Stimulated activated CD4-positive, alpha-beta T cell treated with anti-CD3 and anti-CD28 coated beads, Interleukin-15, amount 100 ng/mL, for 48 hours (primary cell): ENCODE results near the gene KRTAP10-2.

Experiments used
- DNase-seq, 2 donors: peaks; one replicate each; pipeline ENCODE4 v3.0.0-alpha.2; 2020; ENCODE audit warnings: low read depth in 2 of 2

The KRTAP10-2 gene

DNA sequence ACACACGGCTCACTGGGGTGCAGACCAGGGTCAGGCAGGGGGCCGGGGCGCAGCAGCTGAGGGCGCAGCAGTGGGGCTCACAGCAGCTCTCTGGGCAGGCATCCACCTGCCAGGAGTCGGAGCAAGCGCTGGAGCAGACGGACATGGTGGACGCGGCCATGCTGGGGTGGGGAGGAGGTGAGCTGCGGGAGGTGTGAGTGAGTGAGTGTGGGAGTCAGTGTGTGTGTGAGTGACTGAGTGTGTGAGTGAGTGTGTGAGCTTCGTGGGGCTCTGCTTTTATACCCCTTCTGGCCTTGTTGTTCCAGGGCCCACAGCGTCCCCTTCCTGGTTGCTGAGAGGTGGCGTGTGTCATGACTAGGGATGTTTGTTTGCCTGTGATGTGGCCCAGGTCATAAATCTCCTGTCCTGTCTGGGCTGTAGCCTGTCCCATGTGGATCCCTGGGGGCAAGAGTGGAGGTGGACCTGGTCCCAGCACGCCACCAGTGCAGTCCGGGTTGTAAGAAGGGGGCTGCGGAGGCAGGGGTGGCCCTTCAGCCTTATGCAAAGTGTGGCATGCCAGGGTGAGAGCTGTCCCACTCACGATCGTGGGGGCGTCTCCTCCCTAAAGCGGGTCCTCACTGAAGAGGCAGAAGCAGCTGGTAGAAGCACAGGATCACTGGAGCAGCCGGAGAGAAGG, 11.2 kb downstream of the KRTAP10-2 start, which contains the start of gene KRTAP10-1:
TSS of gene KRTAP10-1 (minus strand) at position 205 of the 676 bp plus-strand sequence. CDS start at position 160, 45 bp downstream.
- no peak for DNase-seq

DNA sequence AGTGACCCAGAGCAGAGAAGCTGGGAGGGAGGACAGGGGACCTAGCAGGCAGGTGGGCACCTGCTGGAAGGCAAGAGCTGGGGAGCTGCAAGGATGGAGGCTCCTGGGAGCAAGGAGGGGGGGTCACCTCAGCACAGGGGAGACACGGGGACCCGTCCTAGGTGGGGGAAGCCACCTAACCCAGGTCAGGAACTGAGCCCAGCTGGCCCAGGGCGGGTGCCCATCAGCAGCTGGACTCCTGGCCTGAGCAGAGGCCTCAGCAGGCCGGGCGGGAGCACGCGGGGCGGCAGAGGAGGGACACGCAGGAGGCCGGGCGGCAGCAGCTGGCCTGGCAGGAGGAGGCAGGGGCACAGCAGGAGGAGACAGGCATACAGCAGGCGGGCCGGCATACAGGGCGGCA, 12.3 kb downstream of the KRTAP10-2 start:
- no peak for DNase-seq

DNA sequence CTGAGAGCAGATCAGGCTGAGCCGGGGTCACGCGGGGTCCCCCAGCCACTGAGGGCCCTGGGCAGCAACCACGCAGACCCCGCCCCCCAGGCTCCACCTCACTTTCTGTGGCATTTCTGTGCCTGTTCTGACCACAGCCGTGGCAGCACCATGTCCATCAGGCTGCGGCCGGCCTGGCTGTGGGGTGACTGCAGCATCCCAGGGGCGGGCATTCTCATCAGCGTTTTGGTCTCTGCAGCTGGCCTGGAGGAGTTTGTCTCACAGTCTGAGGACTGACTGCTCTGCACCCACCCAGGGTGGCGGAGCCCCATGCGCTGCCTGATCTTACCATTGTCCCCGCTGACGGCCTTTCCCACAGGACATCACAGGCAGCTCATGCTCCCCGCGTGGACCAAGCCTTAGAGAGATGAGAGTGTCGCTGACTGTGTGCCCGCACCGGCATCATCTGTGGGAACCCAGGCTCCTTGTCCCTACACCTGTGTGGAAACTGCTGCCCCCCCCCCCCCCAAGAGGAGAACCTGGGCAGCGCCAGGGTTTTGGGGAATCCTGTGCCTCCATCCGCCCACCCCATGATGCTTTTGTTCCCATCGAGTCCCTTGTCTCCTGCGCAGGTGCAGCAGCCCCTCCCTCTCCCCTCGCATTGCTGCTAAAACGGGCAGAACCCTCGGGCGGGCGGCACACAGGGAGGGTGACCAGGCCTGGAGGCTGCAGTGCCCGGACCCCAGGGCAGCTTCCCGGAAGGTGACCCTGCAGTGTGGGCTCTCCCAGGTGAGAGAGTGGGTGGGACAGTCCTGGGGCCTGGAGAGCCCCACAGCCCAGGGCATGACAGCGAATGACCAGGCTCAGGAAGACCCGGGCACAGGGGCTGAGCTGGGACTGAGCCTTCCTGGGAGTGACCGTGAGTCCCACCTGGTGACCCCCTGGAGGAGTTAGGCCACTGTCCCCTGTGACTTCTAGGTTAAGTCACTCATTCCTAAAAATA, 13.1 kb downstream of the KRTAP10-2 start:
- DNase-seq = no peak

DNA sequence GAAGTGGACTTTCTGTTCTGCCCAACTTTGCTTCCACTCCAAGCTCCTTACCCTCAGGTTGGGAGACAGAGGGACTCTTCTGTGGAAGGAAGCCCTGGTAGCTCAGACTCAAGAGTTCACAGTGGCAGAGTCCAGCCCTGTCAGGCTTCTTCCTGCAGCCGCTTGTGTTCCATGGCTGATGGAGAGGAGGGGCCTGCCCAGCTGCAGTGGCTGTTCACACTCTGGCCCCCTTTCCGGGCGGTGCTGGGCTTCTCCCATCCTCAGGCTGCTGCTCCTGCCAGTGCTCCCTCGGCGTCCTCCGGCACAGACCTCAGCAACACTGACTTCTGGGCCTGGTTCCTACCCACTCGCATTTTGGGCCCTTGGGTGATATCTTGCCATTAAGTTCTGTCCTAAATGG, 15.3 kb downstream of the KRTAP10-2 start:
- no peak for DNase-seq

DNA sequence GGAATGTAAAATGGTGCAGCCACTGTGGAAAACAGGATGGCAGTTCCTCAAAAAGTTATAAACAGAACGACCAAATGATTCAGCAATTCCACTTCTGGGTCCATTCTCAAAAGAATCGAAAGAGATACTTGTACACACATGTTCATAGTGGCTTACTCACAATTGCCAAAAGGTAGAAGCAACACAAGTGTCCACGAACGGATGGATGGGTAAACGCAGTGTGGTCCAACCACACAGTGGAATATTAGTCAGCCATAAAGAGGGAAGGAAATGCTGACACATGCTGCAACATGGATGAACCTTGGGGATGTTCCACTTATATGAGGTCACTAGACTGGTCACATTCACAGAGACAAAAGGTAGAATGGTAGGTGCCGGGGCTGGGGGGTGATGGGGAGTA, 16.6 kb downstream of the KRTAP10-2 start:
- no peak for DNase-seq

DNA sequence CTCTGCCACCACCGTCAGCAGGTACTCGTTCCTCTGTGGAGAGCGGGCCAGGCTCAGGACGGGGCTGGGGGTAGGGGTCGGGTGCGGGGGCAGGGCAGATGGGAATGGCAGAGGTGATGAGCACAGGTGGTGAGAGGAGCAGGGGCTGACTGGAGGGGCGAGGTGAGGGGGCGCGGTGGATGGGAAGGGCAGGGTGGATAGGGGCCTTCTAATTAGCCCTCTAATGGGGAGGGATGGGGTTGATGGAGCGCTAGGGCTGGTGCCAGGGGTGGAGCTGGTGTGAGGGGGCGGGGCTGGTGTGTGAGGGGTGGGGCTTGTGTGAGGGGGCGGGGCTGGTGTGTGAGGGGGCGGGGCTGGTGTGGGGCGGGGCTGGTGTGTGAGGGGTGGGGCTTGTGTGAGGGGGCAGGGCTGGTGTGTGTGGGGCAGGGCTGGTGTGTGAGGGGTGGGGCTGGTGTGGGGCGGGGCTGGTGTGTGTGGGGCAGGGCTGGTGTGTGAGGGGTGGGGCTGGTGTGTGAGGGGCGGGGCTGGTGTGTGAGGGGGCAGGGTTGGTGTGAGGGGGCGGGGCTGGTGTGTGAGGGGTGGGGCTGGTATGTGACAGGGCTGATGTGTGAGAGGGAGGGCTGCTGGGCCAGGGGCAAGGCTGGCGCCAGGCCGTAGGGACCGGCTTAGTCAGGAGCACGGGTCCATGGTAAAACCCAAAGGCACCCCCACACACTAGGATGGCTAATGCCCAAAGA, 17.2 kb downstream of the KRTAP10-2 start:
- no peak for DNase-seq

DNA sequence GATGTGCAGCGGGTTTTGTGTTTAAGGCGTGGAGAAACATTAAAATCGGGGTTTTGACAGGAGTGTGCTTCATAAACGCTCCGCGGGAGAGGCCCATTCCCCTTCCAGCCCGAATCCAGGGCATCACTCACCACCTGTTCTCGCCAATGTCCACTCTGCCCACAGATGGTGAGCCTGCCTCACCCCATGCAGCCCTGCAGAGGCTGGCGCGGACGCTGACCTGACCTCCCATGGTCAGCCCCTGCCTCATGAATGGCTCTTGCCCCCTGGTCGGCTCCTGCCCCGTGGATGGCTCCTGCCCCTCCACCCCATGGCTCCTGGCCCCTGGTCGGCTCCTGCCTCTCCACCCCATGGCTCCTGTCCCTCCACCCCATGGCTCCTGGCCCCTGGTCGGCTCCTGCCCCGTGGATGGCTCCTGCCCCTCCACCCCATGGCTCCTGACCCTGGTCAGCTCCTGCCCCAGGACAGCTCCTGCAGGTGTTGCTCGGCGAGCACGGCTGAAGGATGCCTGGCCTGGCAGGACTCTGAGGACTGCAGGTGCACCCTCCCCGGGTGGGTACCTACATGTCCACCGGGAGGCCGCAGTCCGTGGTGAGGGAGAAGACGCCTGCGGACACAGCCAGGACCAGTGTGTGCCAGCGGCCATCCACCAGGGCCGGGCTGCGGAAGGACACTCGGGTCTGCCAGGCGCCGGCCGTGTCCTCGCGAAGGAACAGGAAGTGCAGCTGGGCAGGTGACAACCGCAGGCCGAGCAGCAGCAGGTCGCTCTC, 18.0 kb downstream of the KRTAP10-2 start:
- DNase-seq = no peak

DNA sequence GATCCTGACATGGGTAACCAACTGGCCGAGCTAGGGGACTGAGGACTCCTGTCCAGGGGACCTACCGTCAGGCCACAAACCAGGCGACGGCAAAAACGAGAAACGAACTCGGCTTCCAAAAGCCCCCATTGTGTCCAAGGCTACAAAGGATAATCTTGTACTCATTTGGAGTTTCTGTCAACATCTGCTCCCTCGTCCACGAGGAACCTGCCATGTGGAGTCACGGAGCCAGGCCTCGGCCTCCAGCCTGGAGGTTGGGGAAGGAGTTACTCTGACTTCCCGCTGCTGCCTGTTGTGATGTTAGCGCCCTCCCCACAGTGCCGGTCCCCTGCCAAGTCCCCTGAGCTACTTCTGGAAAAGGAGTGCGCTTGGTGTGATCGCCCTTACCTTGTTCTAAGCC, 18.6 kb downstream of the KRTAP10-2 start:
- DNase-seq = no peak

DNA sequence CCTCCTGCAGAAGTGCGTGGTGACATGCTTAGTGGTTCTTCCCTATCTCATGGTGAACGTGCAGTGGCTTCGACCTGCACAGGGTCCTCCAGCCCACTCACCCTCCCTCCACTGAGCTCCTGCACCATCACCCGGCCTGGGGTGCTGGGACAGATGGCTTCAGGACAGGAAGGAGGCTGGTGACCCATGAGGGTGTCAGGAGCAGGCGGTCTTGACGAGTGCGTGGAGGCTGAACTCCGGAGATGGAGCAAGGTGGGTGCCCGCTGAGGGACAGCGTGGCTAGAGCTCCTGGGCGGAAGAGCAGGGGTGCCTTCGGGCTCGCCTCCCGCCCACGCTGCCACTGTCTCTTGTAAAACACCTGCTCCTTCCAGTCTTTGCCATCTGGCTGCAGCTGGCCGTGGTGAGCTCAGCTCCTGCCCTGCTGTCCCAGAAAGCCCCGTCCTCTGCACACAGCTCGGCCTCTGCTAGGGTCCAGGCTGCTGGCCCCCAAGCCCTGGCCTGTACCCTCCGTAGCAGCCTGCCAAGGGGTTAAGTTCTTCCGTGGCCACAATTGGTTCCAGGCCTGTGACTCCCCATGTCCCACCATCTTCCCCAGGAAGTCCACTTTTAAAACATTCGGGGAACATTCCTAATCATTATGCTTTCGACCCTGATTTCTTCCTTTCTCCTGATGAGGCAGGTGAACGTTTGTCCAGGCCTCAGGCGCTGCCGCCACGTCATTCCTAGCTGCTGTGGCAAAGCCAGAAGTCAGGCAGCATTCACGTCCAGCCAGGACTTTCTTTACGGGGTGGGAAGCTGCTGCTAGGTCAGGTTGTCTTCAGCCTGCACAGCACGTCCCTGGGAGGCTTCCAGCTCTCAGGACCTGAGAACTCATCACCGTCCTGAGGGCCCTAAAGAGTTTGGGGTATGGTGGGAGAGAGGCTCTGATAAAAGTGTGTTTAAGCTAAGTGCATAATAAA, 19.4 kb downstream of the KRTAP10-2 start:
- DNase-seq = no peak

DNA sequence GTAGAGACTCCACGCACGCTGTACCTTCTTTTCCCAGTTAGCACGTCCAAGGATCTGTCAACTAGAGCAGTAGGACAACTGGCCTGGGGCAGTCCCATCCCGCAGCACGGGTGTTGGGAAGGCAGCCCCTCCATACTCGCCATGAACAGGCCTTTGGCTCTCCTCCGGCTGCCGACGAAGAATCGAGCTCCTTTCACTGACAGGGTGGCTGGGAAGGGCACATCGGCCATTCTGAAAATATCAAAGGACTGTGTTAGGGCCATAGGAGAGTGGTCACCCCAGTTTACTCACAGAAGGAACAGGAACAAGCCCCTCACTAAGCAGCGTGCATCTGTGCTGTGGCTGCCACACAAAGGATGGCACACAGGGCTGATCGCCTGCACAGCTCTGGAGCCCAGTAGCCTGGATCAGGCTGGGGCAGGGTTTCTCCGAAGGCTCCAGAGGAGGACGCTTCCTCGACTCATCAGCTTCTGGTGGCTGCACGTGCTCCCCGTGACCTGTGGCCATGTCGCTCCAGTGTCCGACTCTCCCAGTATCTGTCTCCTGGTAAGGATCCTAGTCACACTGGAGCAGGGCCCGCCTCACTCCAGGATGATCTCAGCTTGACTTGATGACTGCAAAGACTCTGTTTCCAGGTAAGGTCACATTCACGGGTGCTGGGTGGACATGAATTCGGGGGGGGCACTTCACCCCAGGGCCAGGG, 20.3 kb downstream of the KRTAP10-2 start:
- no peak for DNase-seq

DNA sequence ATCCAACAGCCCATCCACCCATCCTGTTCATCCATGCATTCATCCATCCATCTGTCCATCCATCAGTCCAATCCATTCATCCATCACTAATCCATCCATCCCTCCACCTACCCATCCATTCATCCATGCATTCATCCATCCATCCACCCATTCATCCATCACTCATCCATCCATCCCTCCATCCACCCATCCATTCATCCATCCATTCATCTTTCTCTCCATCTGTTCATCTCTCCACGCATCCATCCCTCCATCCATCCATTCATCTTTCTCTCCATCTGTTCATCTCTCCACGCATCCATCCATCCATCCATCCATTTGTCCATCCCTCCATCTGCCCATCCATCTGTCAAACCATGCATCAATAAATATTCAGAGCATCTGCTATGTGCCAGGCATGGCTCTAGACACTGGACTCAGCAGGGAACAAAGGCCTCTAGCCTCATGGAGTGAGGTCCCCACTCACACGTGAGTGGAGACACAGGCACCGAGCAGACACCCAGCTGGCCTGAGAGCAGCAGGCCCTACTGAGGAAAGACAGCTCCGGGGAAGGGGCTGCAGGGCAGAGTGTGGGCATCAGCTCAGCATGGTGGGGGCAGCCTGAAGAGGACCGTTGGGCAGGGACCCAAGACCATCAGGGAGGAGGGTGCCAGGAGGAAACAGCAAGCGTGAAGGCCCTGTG, 20.9 kb downstream of the KRTAP10-2 start:
- no peak for DNase-seq

DNA sequence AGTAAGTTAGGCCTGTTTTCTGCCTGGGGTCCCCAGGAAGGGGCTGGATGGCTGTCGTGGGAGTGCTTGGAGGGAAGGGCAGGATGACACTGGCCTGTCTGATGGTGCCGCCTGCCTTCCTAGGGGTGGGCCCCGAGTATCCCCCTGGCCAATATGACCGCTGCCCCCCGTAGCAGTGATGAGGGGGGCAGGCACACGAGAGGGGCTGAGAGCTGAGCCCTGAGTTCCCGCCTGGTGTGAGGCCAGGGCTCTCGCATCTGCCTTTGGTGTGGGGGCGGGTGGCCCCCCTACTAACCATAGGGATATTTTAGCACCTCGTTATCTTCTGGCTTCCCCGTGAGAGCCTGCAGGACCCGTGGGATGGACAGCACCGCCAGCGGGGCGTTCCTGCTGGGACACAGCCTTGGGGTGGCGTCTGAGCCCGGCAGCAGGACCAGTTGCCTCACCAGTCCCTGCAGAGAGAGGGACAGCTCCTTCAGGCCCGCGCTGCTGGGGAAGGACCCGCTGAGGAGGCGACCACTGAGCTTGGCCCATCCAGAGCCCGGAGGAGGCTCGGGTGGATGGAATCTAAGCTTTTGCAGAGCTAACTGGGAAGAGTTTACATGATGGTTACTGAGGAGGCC, 21.7 kb downstream of the KRTAP10-2 start:
- DNase-seq = no peak

DNA sequence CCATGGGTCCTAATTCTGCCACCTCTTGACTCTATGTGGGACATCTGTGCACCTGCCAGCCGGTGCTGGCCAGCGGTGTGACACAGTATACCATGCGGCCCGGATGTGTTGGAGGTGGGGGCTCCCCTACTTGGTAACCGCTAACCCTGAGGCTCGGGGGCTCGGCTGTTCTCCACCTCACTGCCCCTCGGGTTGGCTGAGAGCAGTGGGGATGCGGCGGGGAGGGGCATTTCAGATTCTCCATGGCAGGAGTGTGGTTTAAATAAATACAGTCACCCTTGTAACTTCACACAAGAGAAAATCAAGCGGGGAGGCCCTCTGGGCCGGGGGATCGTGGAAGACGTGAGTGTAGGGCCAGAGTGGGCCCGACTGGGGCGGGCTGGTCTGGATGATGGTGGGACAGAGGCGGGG, 22.3 kb downstream of the KRTAP10-2 start:
- DNase-seq = no peak

DNA sequence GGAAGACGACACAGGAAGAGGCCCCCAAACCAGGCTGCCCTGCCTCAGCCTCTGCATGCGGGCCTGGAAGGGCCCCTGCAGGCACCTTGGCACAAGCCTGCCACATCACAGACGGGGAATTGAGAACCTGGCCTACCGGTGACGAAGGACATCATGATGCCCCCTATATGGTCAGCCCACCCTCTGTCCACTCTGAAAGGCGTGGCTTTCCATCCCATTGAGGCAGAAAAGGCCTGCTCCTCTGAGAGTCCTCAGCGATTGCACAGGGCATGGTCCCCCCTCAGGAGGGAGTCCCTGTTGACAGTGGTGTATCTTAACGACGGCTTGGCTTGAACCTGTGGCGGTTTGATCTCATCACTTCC, 22.7 kb downstream of the KRTAP10-2 start:
- DNase-seq = no peak

DNA sequence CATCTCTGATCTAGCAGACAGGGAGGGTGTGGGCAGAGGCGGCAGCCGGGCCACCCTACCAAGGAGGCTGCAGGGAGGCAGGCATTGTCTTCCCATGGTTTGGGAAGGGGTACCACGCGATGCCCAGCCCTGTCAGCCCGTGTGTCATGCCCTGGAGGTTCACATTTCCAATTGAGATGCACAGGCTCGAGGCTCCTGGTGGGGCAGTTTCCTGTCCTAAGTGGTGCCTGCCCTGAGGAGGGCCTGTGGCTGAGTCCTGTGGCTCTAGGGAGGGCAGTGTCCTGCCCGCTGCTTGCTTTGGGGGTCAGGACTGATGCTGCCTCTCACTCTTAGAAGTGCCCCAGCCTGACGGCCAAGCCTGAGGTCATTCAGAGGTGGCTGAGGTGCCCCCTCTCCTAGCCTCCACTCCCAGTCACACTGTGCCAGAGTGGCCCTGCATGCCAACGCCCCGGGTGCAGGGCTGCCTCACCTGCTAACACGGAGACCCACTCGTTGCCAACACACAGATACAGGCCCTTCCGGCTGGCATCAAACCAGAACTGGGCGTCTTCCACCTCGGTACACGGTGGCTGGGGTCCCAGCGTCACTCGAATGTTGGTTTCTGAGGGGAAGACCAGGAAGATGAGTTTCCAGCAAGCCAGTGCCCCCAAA, 23.2 kb downstream of the KRTAP10-2 start:
- DNase-seq = no peak

DNA sequence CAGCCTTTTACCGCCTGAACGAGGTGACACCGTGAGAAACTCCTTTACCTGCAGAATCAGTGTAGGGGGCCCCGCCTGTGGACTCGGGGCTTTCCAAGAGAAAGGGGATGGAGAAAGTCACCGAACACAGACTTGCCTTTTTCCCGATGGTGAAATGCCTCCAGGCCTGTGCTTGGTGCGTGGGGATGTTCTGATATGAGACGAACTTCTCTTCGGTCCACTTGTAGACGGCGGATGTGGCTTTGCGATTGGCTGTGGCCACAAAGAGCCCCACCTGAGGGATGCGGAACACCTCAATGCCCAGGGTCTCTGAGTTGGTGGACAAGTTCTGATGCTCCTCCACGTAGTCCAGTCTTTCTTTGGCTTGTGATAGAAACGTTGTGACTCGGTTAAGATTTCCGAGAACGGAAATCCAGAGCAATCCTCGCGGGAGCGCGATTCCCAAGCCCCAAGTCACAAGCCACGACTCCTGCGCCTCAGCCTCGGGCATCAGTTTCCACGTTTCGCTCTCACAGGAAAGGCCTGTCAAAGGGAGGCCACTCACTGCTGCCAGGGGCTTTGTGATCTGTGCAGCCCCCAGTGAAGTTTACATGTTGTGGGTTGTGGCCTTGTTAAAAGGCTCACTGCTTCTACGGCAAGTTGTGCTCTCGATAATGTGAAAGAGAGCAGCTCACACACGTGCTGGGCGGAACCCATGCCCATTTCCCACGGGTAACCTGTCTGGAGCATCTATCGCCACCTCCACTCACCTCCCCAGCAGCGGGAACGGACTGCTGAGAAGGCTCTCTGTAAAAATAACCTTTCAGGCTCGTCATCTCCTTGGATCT, 23.9 kb downstream of the KRTAP10-2 start:
- no peak for DNase-seq
